ENCODE data around the gene KATNAL2.

- TF ChIP-seq SPI1 (IDR thresholded peaks at IDR 0.05; ENCODE audit: low read depth, low read length), result no peak
- TF ChIP-seq POLR2A (IDR thresholded peaks at IDR 0.05; ENCODE audit: low read depth, low read length), result no peak
- TF ChIP-seq TAF1 (IDR thresholded peaks at IDR 0.05; ENCODE audit: low read depth, low read length), result no peak
- no peak for TF ChIP-seq POLR2AphosphoS5 (IDR thresholded peaks at IDR 0.05; ENCODE audit: low read depth, low read length)
- TF ChIP-seq PAX5 (IDR thresholded peaks at IDR 0.05; ENCODE audit: insufficient read depth, low read length, severe bottlenecking), result no peak
These were observed 163.5 kb downstream of the KATNAL2 start for GRCh38 chr18:47080872-47081271.
